Peyer's patch (tissue), 4 donors: ENCODE data around the gene KIAA0319L. TPM values are rescaled to one million over a fixed set of nuclear protein-coding genes. Genes with fewer than 3 reads are reported as not detected.

Experiments
- DNase-seq, 3 donors: peaks; one replicate each; pipeline ENCODE4 v3.0.0-alpha.2; 2017 to 2019
- H3K27ac ChIP-seq, 4 donors: fragments of 200-600 bp; sonication (generic); one replicate each; pipeline ENCODE4 v1.5.1; 2016 to 2019
- H3K27me3 ChIP-seq, 2 donors: fragments of 200-600 bp; sonication (generic); one replicate each; pipeline ENCODE4 v1.5.1; 2019
- H3K36me3 ChIP-seq, 3 donors: fragments of 200-600 bp; sonication (generic); one replicate each; pipeline ENCODE4 v1.5.1; 2016 to 2019
- H3K4me1 ChIP-seq, 4 donors: fragments of 200-600 bp; sonication (generic); one replicate each; pipeline ENCODE4 v1.5.1; 2016 to 2019
- H3K4me3 ChIP-seq, 4 donors: fragments of 200-600 bp; sonication (generic); 1 replicate in 3 of 4; 2 replicates in 1 of 4; pipeline ENCODE4 v1.5.1; 2016 to 2019; ENCODE audit warnings: mild to moderate bottlenecking in 1 of 4
- H3K9me3 ChIP-seq, 4 donors: fragments of 200-600 bp; sonication (generic); one replicate each; pipeline ENCODE4 v1.5.1; 2016 to 2019; ENCODE audit warnings: mild to moderate bottlenecking in 1 of 4
- CTCF ChIP-seq, 6 experiments: fragments of 450-650 bp in 4 of 6; fragments of 200-600 bp in 2 of 6; sonication (generic) in 1 of 6; IDR thresholded peaks; one replicate each; pipeline ENCODE4 v1.5.1; 2017 to 2019; ENCODE audit warnings: antibody characterized with exemption in 6 of 6, mild to moderate bottlenecking in 3 of 6, moderate library complexity in 1 of 6
- POLR2A ChIP-seq, 2 donors: fragments of 450-650 bp; IDR thresholded peaks; one replicate each; pipeline ENCODE4 v1.5.1; 2017; ENCODE audit warnings: antibody characterized with exemption in 2 of 2, mild to moderate bottlenecking in 2 of 2, moderate library complexity in 2 of 2
- total RNA-seq, 4 donors: library from RNA; depleted of rRNA; stranded (reverse); fragments of >200 nt; gene quantifications; one replicate each; pipeline ENCODE4 v1.1.0, GENCODE V29; 2016

The KIAA0319L gene
- total RNA-seq, 4 donors from 2014 or later, result 88.3 to 143 (median 129) TPM

- no peak overlapping the region for H3K27ac ChIP-seq
- H3K4me3 ChIP-seq, result no peak overlapping the region
- no peaks in the 10 kb centered on the region for H3K4me1 ChIP-seq
- TF ChIP-seq CTCF (IDR thresholded peaks at IDR 0.05) (no peak), POLR2A (IDR thresholded peaks at IDR 0.05) (no peak)
- H3K36me3 ChIP-seq, result peaks cover 0 to 54% (median 0%) of the 10 kb centered on the region in 3 donors
- DNase-seq, result no peak
- H3K27me3 ChIP-seq, result no peaks in the 10 kb centered on the region
- H3K9me3 ChIP-seq, result no peaks in the 10 kb centered on the region
Observed at GRCh38 chr1:35386290-35386689, 170.9 kb downstream of the KIAA0319L start.

Other genes starting within 250 kb of the KIAA0319L start
- 10 to 100 TPM in 3 of 4 donors, 1 to 10 TPM in 1; 6.3 to 15.3 (median 13.2) TPM for gene NCDN, start 396 bp upstream of the KIAA0319L start, total RNA-seq
- gene TFAP2E, start 15.9 kb upstream of the KIAA0319L start, total RNA-seq, result 1 to 10 TPM in 1 of 4 donors, not detected in 3; 1.4 TPM
- 10 to 100 TPM; 31.5 to 79.2 (median 42.6) TPM for gene PSMB2, start 84.1 kb upstream of the KIAA0319L start, total RNA-seq
- 1 to 10 TPM; 2.7 to 5.8 (median 3.4) TPM for gene C1orf216, start 161.5 kb upstream of the KIAA0319L start, total RNA-seq
- gene CLSPN, start 212.6 kb upstream of the KIAA0319L start, total RNA-seq, result 10 to 100 TPM in 1 of 4 donors, 1 to 10 TPM in 2, under 1 TPM in 1; 0.40 to 20.6 (median 3.7) TPM